T-cell (primary cell): ENCODE data around the gene ZNF511. TPM values are rescaled to one million over a fixed set of nuclear protein-coding genes. Genes with fewer than 3 reads are reported as not detected.

Experiments
- ATAC-seq, 4 experiments: fragments of 200-7000 bp in 3 of 4; fragments of 150-1000 bp in 1 of 4; cut with Tn5 transposase; replicated peaks in 1 of 4; 1 replicate in 3 of 4; 2 replicates in 1 of 4; pipeline ENCODE4 v1.10.0; 2021; ENCODE audit warnings: moderate library complexity in 3 of 4, mild to moderate bottlenecking in 2 of 4, moderate number of reproducible peaks in 1 of 4
- CTCF ChIA-PET, 2 donors: fragments of 300-600 bp; sonication (Branson Sonifier 250); formaldehyde crosslinking; loops; one replicate each; lab custom pipeline; 2022; ENCODE audit warnings: antibody characterized with exemption in 2 of 2; lab: Charles Lee
- POLR2A ChIA-PET, 2 donors: fragments of 300-600 bp; sonication (Branson Sonifier 250); formaldehyde crosslinking; loops; one replicate each; lab custom pipeline; 2022; ENCODE audit warnings: antibody characterized with exemption in 2 of 2; lab: Charles Lee
- DNase-seq, 35 experiments: peaks; one replicate each; pipeline versions ENCODE4 v3.0.0 to v3.0.0-alpha.2; 2013 to 2023
- H3K27ac ChIP-seq: one replicate; pipeline ENCODE4 v1.5.1; 2013; ENCODE audit warnings: low read length
- H3K27me3 ChIP-seq, 2 experiments: replicated peaks in 1 of 2; 1 replicate in 1 of 2; 2 replicates in 1 of 2; pipeline versions ENCODE4 v1.6.1 to v1.7.0; 2013; ENCODE audit warnings: low read length in 1 of 2, mixed read lengths in 1 of 2; ENCODE audit not compliant: control insufficient read depth in 2 of 2, insufficient read depth in 2 of 2; ENCODE audit errors: extremely low read depth in 1 of 2
- H3K36me3 ChIP-seq, 2 donors: 1 replicate in 1 of 2; 2 replicates in 1 of 2; pipeline versions ENCODE4 v1.6.1 to v1.7.0; 2013; ENCODE audit warnings: low read length in 1 of 2; ENCODE audit not compliant: control insufficient read depth in 2 of 2, insufficient read depth in 1 of 2; ENCODE audit errors: extremely low read depth in 1 of 2
- H3K4me1 ChIP-seq, 2 experiments: 1 replicate in 1 of 2; 2 replicates in 1 of 2; pipeline versions ENCODE4 v1.6.1 to v1.7.0; 2013; ENCODE audit warnings: low read length in 2 of 2, mixed read lengths in 1 of 2; ENCODE audit not compliant: insufficient read depth in 2 of 2, control insufficient read depth in 1 of 2; ENCODE audit errors: extremely low read depth in 1 of 2
- H3K4me3 ChIP-seq, 2 donors: 1 replicate in 1 of 2; 2 replicates in 1 of 2; pipeline versions ENCODE4 v1.5.1 to v1.7.0; 2013; ENCODE audit warnings: mild to moderate bottlenecking in 2 of 2, low read length in 1 of 2, moderate library complexity in 1 of 2; ENCODE audit not compliant: control insufficient read depth in 1 of 2; ENCODE audit errors: extremely low read depth in 1 of 2
- H3K9me3 ChIP-seq: 2 replicates; pipeline ENCODE4 v1.7.0; 2013
- H3K27ac Mint-ChIP-seq, 2 donors: one replicate each; pipeline ENCODE4 v1.8.0; 2020 to 2021; ENCODE audit warnings: mild to moderate bottlenecking in 2 of 2, mixed read lengths in 2 of 2
- H3K27me3 Mint-ChIP-seq, 2 donors: one replicate each; pipeline ENCODE4 v1.8.0; 2021 to 2022; ENCODE audit warnings: mixed read lengths in 2 of 2
- H3K36me3 Mint-ChIP-seq: one replicate; pipeline ENCODE4 v1.8.0; 2021; ENCODE audit warnings: mixed read lengths
- H3K4me1 Mint-ChIP-seq, 3 donors: one replicate each; pipeline ENCODE4 v1.8.0; 2020 to 2022; ENCODE audit warnings: mixed read lengths in 3 of 3, mild to moderate bottlenecking in 1 of 3
- H3K4me3 Mint-ChIP-seq, 3 donors: one replicate each; pipeline ENCODE4 v1.8.0; 2020 to 2022; ENCODE audit warnings: mild to moderate bottlenecking in 3 of 3, mixed read lengths in 3 of 3, moderate library complexity in 3 of 3
- H3K9me3 Mint-ChIP-seq, 3 donors: one replicate each; pipeline ENCODE4 v1.8.0; 2020 to 2022; ENCODE audit warnings: mixed read lengths in 3 of 3
- WGBS: methylation state at CpG from one replicate; pipeline ENCODE4 v1.1.5; 2013; ENCODE audit warnings: missing lambda C conversion rate; ENCODE audit not compliant: insufficient coverage; 5-methylcytosine and 5-hydroxymethylcytosine counted together
- total RNA-seq, 35 experiments: library from RNA in 6 of 35; stranded (reverse) in 6 of 35; fragments of 120-200 nt in 1 of 35; gene quantifications; one replicate each; pipeline versions ENCODE4 v1.2.1 to v1.2.4 and lab custom pipeline; 2013 to 2026

ZNF511 gene
- total RNA-seq, 5 donors from 2014 or later (not counting 1 experiment from before 2014, with no cell fraction given): 35.2 to 44.7 (median 36.8) TPM

GRCh38 chr10:133303206-133303605, 5.5 kb upstream of the ZNF511 start:
- H3K27ac Mint-ChIP-seq: no peak overlapping the region
- ATAC-seq: no peak
- POLR2A ChIA-PET: interaction anchor here in 1 of 2 donors (0.6 kb wide), 1 partner anchor 57 kb away, joined by 5 read pairs; no protein-coding TSS in a partner anchor
- no peaks in the 10 kb centered on the region for H3K27me3 Mint-ChIP-seq
- 89% methylated on average over 7 of the region's 10 CpGs for WGBS
- CTCF ChIA-PET: interaction anchor here in 1 of 2 donors (0.7 to 0.8 kb wide), 2 partner anchors 26 to 57 kb away, joined by 3 read pairs; no protein-coding TSS in a partner anchor
- peaks cover 18 to 47% of the 10 kb centered on the region in 2 donors for H3K36me3 ChIP-seq
- H3K4me3 ChIP-seq: no peak overlapping the region
- peaks cover 4 to 42% of the 10 kb centered on the region in 2 experiments for H3K4me1 ChIP-seq
- peaks cover 45% of the 10 kb centered on the region for H3K36me3 Mint-ChIP-seq
- DNase-seq: no peak
- H3K9me3 ChIP-seq: no peaks in the 10 kb centered on the region
- H3K27me3 ChIP-seq: no peaks in the 10 kb centered on the region
- no peak overlapping the region for H3K27ac ChIP-seq
- peak overlapping the region in 1 of 3 donors; percentile 34 for H3K4me3 Mint-ChIP-seq
- no peaks in the 10 kb centered on the region for H3K9me3 Mint-ChIP-seq
- peaks cover 39 to 44% (median 43%) of the 10 kb centered on the region in 3 donors for H3K4me1 Mint-ChIP-seq

GRCh38 chr10:133306097-133306476, 2.6 kb upstream of the ZNF511 start:
- Histone ChIP-seq H3K9me3 (no peaks in the 10 kb centered on the region), H3K27ac (no peak overlapping the region), H3K4me1 (peaks cover 4 to 52% of the 10 kb centered on the region in 2 experiments), H3K4me3 (no peak overlapping the region), H3K27me3 (no peaks in the 10 kb centered on the region), H3K36me3 (peaks cover 6 to 35% of the 10 kb centered on the region in 2 donors)
- 96% methylated on average over 3 of the region's 5 CpGs for WGBS
- ChIA-PET POLR2A (no interaction called here), CTCF (no interaction called here)
- Mint-ChIP-seq H3K4me1 (peaks cover 41 to 45% (median 44%) of the 10 kb centered on the region in 3 donors), H3K9me3 (no peaks in the 10 kb centered on the region), H3K27me3 (no peaks in the 10 kb centered on the region), H3K27ac (no peak overlapping the region), H3K36me3 (peaks cover 20% of the 10 kb centered on the region), H3K4me3 (no peak overlapping the region)
- no peak for ATAC-seq
- no peak for DNase-seq

- no peak for DNase-seq
- ATAC-seq: no peak
- Histone ChIP-seq H3K27ac (peak overlapping the region; percentile 99), H3K4me3 (no peak overlapping the region), H3K9me3 (no peaks in the 10 kb centered on the region), H3K4me1 (peaks cover 4 to 51% of the 10 kb centered on the region in 2 experiments), H3K27me3 (no peaks in the 10 kb centered on the region), H3K36me3 (peaks cover 8 to 36% of the 10 kb centered on the region in 2 donors)
- 92% methylated on average over 12 of the region's 17 CpGs for WGBS
- Mint-ChIP-seq H3K4me1 (peaks cover 41 to 45% (median 44%) of the 10 kb centered on the region in 3 donors), H3K36me3 (peaks cover 26% of the 10 kb centered on the region), H3K9me3 (no peaks in the 10 kb centered on the region), H3K27me3 (no peaks in the 10 kb centered on the region), H3K27ac (peak overlapping the region; percentile 98 to 100), H3K4me3 (peak overlapping the region; percentile 59 to 97 (median 87))
- ChIA-PET POLR2A (interaction anchor here in 1 of 2 donors (1.5 to 1.6 kb wide), 2 partner anchors 28 to 31 kb away, joined by 6 to 11 read pairs; partner anchors contain the start of gene ADAM8), CTCF (interaction anchor here in 1 of 2 donors (1.8 kb wide), 1 partner anchor 23 kb away, joined by 10 read pairs; no protein-coding TSS in a partner anchor)
Measured at GRCh38 chr10:133306941-133307379, 1.8 kb upstream of the ZNF511 start.

GRCh38 chr10:133307776-133308420, 816 bp upstream of the ZNF511 start:
- no peaks in the 10 kb centered on the region for H3K27me3 Mint-ChIP-seq
- H3K4me1 Mint-ChIP-seq: peaks cover 40 to 41% (median 41%) of the 10 kb centered on the region in 3 donors
- peaks cover 3 to 29% of the 10 kb centered on the region in 2 donors for H3K36me3 ChIP-seq
- H3K36me3 Mint-ChIP-seq: peaks cover 24% of the 10 kb centered on the region
- ATAC-seq (peak; percentile 46 to 68 (median 52)), DNase-seq (peak; percentile 77 to 93 (median 88))
- POLR2A ChIA-PET: interaction anchor here (0.7 to 1.6 kb wide), 4 partner anchors 29 to 47 kb away, joined by 4 to 11 read pairs (median 5); partner anchors contain the start of gene ADAM8 (in 1 of the 2)
- CTCF ChIA-PET: interaction anchor here (0.8 to 1.8 kb wide), 5 partner anchors 13 to 33 kb away, joined by 3 to 10 read pairs (median 3); no protein-coding TSS in a partner anchor
- H3K9me3 ChIP-seq: no peaks in the 10 kb centered on the region
- H3K4me3 ChIP-seq: peak overlapping the region; percentile 84 to 91
- H3K27ac ChIP-seq: peak overlapping the region; percentile 99
- H3K4me1 ChIP-seq: peaks cover 4 to 44% of the 10 kb centered on the region in 2 experiments
- WGBS: 2% methylated on average over 18 of the region's 25 CpGs
- no peaks in the 10 kb centered on the region for H3K9me3 Mint-ChIP-seq
- H3K4me3 Mint-ChIP-seq: peak overlapping the region; percentile 87 to 98 (median 97)
- H3K27ac Mint-ChIP-seq: peak overlapping the region; percentile 98 to 100
- H3K27me3 ChIP-seq: no peaks in the 10 kb centered on the region

- H3K27ac Mint-ChIP-seq: peak overlapping the region; percentile 66 to 84
- H3K27me3 Mint-ChIP-seq: no peaks in the 10 kb centered on the region
- DNase-seq (peak in 34 of 35 experiments; percentile 74 to 95 (median 90)), ATAC-seq (peak; percentile 75 to 88 (median 81))
- H3K27me3 ChIP-seq: no peaks in the 10 kb centered on the region
- ChIA-PET CTCF (no interaction called here), POLR2A (no interaction called here)
- peaks cover 34 to 37% (median 36%) of the 10 kb centered on the region in 3 donors for H3K4me1 Mint-ChIP-seq
- peaks cover 3 to 26% of the 10 kb centered on the region in 2 donors for H3K36me3 ChIP-seq
- WGBS: 25% methylated on average over 41 of the region's 46 CpGs
- H3K4me3 Mint-ChIP-seq: peak overlapping the region; percentile 70 to 87 (median 75)
- peak overlapping the region; percentile 74 for H3K27ac ChIP-seq
- H3K4me3 ChIP-seq: peak overlapping the region; percentile 47 to 84
- peaks cover 21% of the 10 kb centered on the region for H3K36me3 Mint-ChIP-seq
- H3K4me1 ChIP-seq: peaks cover 4 to 40% of the 10 kb centered on the region in 2 experiments
- H3K9me3 Mint-ChIP-seq: no peaks in the 10 kb centered on the region
- no peaks in the 10 kb centered on the region for H3K9me3 ChIP-seq
Measured at GRCh38 chr10:133309100-133309719, 496 bp downstream of the ZNF511 start.
